Activated CD4-positive, alpha-beta T cell treated with anti-CD3 and anti-CD28 coated beads for 24 hours (primary cell): ENCODE measurements around the gene PDIA5.

Experiments used
- DNase-seq, 2 donors: peaks; one replicate each; pipeline ENCODE4 v3.0.0-alpha.2; 2020; ENCODE audit warnings: low read depth in 2 of 2

The PDIA5 gene

GRCh38 chr3:123168122-123168521 is 101.3 kb downstream of the PDIA5 start:
- no peak for DNase-seq

- no peak for DNase-seq
These were observed 101.8 kb downstream of the PDIA5 start for GRCh38 chr3:123168605-123169004.

- DNase-seq: no peak
These were observed 102.7 kb downstream of the PDIA5 start for GRCh38 chr3:123169492-123169929.

- no peak for DNase-seq
These were observed 103.1 kb downstream of the PDIA5 start for GRCh38 chr3:123169930-123170329.

- DNase-seq: no peak
These were observed 114.0 kb downstream of the PDIA5 start for GRCh38 chr3:123180791-123181190.

GRCh38 chr3:123186695-123187094 is 119.9 kb downstream of the PDIA5 start:
- no peak for DNase-seq

GRCh38 chr3:123188058-123188457 is 121.2 kb downstream of the PDIA5 start:
- DNase-seq: no peak

GRCh38 chr3:123193448-123194101 is 126.8 kb downstream of the PDIA5 start:
- no peak for DNase-seq

- no peak for DNase-seq
These were observed 127.7 kb downstream of the PDIA5 start for GRCh38 chr3:123194552-123194951.

- no peak for DNase-seq
These were observed 131.5 kb downstream of the PDIA5 start for GRCh38 chr3:123198372-123198771.

- DNase-seq: no peak
These were observed 134.4 kb downstream of the PDIA5 start for GRCh38 chr3:123201223-123201556.

- DNase-seq: peak; percentile 89 to 92
These were observed 135.0 kb downstream of the PDIA5 start, which contains the start of gene SEC22A for GRCh38 chr3:123201557-123202427. Gene SEC22A (plus strand): TSS chr3:123201943. CDS start chr3:123209218, 7,275 bp downstream.

GRCh38 chr3:123202451-123202850 is 135.6 kb downstream of the PDIA5 start:
- DNase-seq: no peak
